Esophagus squamous epithelium (tissue), 5 donors: ENCODE data around the gene TXNRD1. TPM values are rescaled to one million over a fixed set of nuclear protein-coding genes. Genes with fewer than 3 reads are reported as not detected.
"Not testable (repeated sequence)": the region's sequence is repeated elsewhere in the genome, so short reads cannot be mapped to it uniquely, and the experiment has no call there.

Source experiments
- DNase-seq: peaks from one replicate; lab custom pipeline; 2025; lab: John Stamatoyannopoulos, UW
- H3K27ac ChIP-seq, 4 donors: fragments of 200-600 bp; sonication (generic); one replicate each; pipeline ENCODE4 v1.5.1; 2016 to 2019; ENCODE audit warnings: mild to moderate bottlenecking in 1 of 4
- H3K27me3 ChIP-seq, 4 donors: fragments of 200-600 bp; sonication (generic); 1 replicate in 3 of 4; 2 replicates in 1 of 4; pipeline versions ENCODE4 v1.5.1 to v1.6.0; 2017 to 2021; ENCODE audit warnings: antibody characterized with exemption in 1 of 4
- H3K36me3 ChIP-seq, 3 donors: fragments of 200-600 bp; sonication (generic); one replicate each; pipeline ENCODE4 v1.5.1; 2016 to 2019
- H3K4me1 ChIP-seq, 3 donors: fragments of 200-600 bp; sonication (generic); one replicate each; pipeline ENCODE4 v1.5.1; 2017 to 2019
- H3K4me3 ChIP-seq, 4 donors: fragments of 200-600 bp; sonication (generic); 1 replicate in 3 of 4; 2 replicates in 1 of 4; pipeline ENCODE4 v1.5.1; 2016 to 2019; ENCODE audit warnings: mild to moderate bottlenecking in 2 of 4, moderate library complexity in 1 of 4
- H3K9me3 ChIP-seq, 3 donors: fragments of 200-600 bp; sonication (generic); one replicate each; pipeline ENCODE4 v1.5.1; 2016 to 2019
- POLR2A ChIP-seq, 4 donors: fragments of 450-650 bp; IDR thresholded peaks; one replicate each; pipeline ENCODE4 v1.6.1; 2017; ENCODE audit warnings: antibody characterized with exemption in 4 of 4, mild to moderate bottlenecking in 4 of 4, moderate library complexity in 3 of 4
- WGBS, 2 donors: methylation state at CpG; one replicate each; pipeline ENCODE4 v1.1.5; 2018; 5-methylcytosine and 5-hydroxymethylcytosine counted together
- intact Hi-C: fragments of 100-400 bp; cut with DNase I; formaldehyde crosslinking; loops from one replicate; pipeline ENCODE4 v1.15.0; 2022
- total RNA-seq, 4 donors: library from RNA; depleted of rRNA; stranded (reverse); fragments of >200 nt; gene quantifications; one replicate each; pipeline ENCODE4 v1.1.0, GENCODE V29; 2016
- TF ChIP-seq, protein P1 (sequence below), 6 experiments: fragments of 450-650 bp in 4 of 6; fragments of 200-600 bp in 2 of 6; sonication (generic) in 2 of 6; IDR thresholded peaks; one replicate each; pipeline ENCODE4 v1.5.1; 2016 to 2019; ENCODE audit warnings: antibody characterized with exemption in 6 of 6, mild to moderate bottlenecking in 4 of 6, moderate library complexity in 4 of 6
- donor health status: DM: yes; HTN: yes; CAD: no.

Gene TXNRD1
- total RNA-seq, 4 donors from 2014 or later = 40.6 to 125 (median 82.0) TPM

DNA sequence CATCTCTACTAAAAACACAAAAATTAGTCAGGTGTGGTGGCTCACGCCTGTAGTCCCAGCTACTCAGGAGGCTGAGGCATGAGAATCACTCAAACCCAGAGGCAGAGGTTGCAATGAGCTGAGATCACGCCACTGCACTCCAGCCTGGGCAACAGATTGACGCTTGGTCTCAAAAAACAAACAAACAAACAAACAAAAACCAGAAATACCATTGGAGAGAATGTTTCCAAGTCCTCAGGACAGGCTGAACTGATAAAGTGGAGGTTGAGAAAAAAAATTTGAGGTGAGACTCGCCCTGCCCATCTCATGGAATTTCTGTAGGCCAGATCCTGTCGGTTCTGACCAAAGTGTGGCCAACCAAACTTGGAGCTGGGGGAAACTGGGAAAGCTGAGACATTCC is 47.0 kb upstream of the TXNRD1 start:
- WGBS, 2 donors = 81 to 82% methylated on average over 5 of the region's 5 CpGs
- Histone ChIP-seq H3K27me3 (no peaks in the 10 kb centered on the region), H3K4me1 (no peaks in the 10 kb centered on the region), H3K4me3 (no peak overlapping the region), H3K36me3 (no peaks in the 10 kb centered on the region), H3K9me3 (no peaks in the 10 kb centered on the region), H3K27ac (no peak overlapping the region)
- DNase-seq = no peak
- no peak for TF ChIP-seq POLR2A (IDR thresholded peaks at IDR 0.05)
- TF ChIP-seq, protein P1, sequence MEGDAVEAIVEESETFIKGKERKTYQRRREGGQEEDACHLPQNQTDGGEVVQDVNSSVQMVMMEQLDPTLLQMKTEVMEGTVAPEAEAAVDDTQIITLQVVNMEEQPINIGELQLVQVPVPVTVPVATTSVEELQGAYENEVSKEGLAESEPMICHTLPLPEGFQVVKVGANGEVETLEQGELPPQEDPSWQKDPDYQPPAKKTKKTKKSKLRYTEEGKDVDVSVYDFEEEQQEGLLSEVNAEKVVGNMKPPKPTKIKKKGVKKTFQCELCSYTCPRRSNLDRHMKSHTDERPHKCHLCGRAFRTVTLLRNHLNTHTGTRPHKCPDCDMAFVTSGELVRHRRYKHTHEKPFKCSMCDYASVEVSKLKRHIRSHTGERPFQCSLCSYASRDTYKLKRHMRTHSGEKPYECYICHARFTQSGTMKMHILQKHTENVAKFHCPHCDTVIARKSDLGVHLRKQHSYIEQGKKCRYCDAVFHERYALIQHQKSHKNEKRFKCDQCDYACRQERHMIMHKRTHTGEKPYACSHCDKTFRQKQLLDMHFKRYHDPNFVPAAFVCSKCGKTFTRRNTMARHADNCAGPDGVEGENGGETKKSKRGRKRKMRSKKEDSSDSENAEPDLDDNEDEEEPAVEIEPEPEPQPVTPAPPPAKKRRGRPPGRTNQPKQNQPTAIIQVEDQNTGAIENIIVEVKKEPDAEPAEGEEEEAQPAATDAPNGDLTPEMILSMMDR (IDR thresholded peaks at IDR 0.05) = no peak
- intact Hi-C loops = no loop called here

DNA sequence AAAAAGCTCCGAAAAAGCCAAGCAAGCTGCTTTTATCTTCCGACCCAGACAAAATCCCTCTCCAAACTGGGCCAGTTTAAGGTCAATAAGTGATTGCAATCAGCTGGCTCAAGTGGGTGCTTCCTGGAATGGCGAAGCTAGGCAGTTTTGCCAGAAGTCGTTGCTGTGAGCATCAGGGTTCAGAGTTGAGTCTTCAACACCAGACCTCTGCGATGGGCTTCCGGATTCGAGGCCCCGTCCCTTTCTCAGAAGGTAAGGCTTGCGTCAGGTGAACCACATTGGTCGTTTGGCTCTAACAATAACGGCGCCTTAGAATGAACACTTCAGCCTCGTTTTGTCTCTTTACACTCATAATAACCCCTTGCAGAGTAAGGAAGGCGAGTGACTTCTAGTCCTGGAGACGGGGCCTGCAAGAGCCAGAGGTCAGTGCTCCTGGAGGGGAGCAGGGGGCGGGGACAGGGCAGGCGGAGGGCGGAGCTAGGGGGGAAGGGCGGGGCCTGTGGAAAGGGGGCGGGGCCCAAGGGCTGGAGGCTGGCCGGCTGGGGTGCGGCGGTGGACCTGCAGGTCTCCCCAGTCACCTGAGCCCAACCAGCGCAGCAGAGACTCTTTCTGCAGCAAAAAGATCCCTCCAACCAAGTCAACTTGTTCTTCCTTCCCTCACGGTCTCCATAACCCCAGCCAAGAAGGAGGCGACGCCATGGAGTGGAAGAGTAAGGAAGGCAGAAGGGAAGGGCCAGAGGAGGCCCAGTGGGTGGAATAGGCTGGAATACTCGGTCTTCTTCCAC is 43.6 kb upstream of the TXNRD1 start:
- Histone ChIP-seq H3K9me3 (no peaks in the 10 kb centered on the region), H3K4me3 (no peak overlapping the region), H3K27me3 (no peaks in the 10 kb centered on the region), H3K36me3 (no peaks in the 10 kb centered on the region), H3K27ac (no peak overlapping the region), H3K4me1 (peaks cover 0 to 4% (median 2%) of the 10 kb centered on the region in 3 donors)
- WGBS, 2 donors = 71 to 89% methylated on average over 12 to 17 of the region's 28 CpGs
- intact Hi-C loops = no loop called here
- DNase-seq = no peak
- TF ChIP-seq, protein P1 (IDR thresholded peaks at IDR 0.05) = no peak
- no peak for TF ChIP-seq POLR2A (IDR thresholded peaks at IDR 0.05)

DNA sequence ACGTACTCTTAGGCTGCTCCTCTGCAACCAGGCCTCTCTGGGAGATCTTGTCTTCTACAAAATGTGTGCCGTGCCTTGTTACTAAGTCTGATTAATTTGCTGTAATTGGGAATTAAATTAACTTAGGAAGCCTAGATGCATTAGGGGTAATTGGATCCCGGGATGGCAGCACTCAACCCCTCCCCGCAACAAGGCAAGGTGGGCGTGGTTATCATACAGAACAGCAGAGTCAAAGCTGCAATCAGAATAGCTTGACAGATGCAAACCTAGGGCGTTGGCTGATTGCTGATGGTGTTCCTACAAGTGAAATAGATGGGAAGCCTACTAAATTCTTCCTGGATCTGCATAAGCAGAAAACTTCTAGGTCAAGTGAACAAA is 43.0 kb upstream of the TXNRD1 start:
- no peak for TF ChIP-seq POLR2A (IDR thresholded peaks at IDR 0.05)
- 85 to 98% methylated on average over 4 to 6 of the region's 6 CpGs for WGBS, 2 donors
- H3K4me3 ChIP-seq = no peak overlapping the region

DNA sequence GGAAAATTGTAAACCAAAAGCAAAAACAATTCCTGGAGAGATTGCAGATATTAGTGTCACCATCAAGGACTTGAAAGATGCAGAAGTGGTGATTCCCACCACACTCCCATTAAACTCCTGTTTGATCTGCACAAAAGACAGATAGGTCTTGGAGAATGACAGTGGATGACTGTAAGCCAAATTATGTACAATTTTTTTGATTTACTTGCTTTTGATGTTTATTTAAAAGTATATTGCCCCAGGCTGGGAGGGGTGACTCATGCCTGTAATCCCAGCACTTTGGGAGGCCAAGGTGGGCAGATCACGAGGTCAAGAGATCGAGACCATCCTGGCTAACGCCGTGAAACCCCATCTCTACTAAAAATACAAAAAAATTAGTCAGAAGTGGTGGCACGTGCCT is 41.8 kb upstream of the TXNRD1 start:
- H3K36me3 ChIP-seq, DNase-seq, intact Hi-C loops, H3K27me3 ChIP-seq, H3K4me3 ChIP-seq, H3K9me3 ChIP-seq, H3K27ac ChIP-seq: not testable (repeated sequence)
- peaks cover 0 to 22% (median 15%) of the 10 kb centered on the region in 3 donors for H3K4me1 ChIP-seq
- 75 to 78% methylated on average over 5 of the region's 5 CpGs for WGBS, 2 donors

More for the DNA sequence above, 43.0 kb upstream of the TXNRD1 start:
- Histone ChIP-seq H3K4me1 (peaks cover 0 to 10% (median 6%) of the 10 kb centered on the region in 3 donors), H3K27ac (no peak overlapping the region), H3K36me3 (no peaks in the 10 kb centered on the region), H3K9me3 (no peaks in the 10 kb centered on the region), H3K27me3 (no peaks in the 10 kb centered on the region)
- intact Hi-C loops = no loop called here
- no peak for DNase-seq

DNA sequence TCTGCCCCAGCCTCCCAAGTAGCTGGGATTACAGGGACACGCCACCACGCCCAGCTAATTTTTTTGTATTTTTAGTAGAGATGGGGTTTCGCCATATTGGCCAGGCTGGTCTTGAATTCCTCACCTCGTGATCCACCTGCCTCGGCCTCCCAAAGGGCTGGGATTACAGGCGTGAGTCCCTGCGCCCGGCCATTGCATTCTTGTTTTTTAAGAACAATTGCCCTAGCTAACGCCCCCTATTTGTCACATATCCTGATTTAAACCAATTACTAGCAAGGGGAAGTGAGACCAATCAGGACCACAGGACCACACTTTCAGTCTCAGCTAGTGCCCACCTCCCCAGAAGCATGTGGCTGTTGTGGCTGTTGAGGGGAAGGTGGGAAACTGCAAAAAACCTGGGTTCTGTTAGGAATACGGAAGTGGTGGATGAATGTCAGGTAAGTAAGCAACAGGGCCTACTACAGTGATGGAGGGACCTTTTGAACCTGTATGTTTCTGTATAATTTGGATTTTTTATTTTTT is 39.8 kb upstream of the TXNRD1 start:
- 79% methylated on average over 10 of the region's 10 CpGs for WGBS, 2 donors
- TF ChIP-seq, protein P1 (IDR thresholded peaks at IDR 0.05) = no peak
- TF ChIP-seq POLR2A (IDR thresholded peaks at IDR 0.05) = no peak
- peaks cover 0 to 34% (median 17%) of the 10 kb centered on the region in 3 donors for H3K4me1 ChIP-seq
- no peak overlapping the region for H3K4me3 ChIP-seq
- no peaks in the 10 kb centered on the region for H3K9me3 ChIP-seq
- intact Hi-C loops = no loop called here
- no peaks in the 10 kb centered on the region for H3K27me3 ChIP-seq
- H3K36me3 ChIP-seq = no peaks in the 10 kb centered on the region
- peak overlapping the region in 1 of 4 donors; percentile 80 for H3K27ac ChIP-seq
- DNase-seq = no peak

DNA sequence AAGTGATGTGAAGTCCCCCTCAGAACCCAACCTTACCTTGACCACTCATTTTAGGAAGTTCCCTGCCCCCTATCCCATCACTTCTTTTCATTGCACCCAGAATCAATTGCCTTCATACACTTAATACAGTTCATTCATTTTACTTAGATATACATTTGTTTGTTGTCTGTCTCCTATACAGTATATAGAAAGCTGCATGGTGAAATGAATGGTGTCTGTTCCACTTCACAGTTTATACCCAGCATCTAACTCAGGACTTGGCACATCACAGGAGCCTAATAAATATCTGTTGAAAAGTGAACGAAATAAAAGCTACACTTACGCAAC is 38.3 kb upstream of the TXNRD1 start:
- Histone ChIP-seq H3K4me1 (peaks cover 0 to 49% (median 22%) of the 10 kb centered on the region in 3 donors), H3K36me3 (no peaks in the 10 kb centered on the region), H3K27ac (peak overlapping the region in 3 of 4 donors; percentile 68 to 83 (median 80)), H3K27me3 (no peaks in the 10 kb centered on the region), H3K4me3 (no peak overlapping the region), H3K9me3 (no peaks in the 10 kb centered on the region)
- intact Hi-C loops = no loop called here
- no peak for TF ChIP-seq POLR2A (IDR thresholded peaks at IDR 0.05)
- TF ChIP-seq, protein P1 (IDR thresholded peaks at IDR 0.05) = no peak
- 27 to 36% methylated on average over 2 of the region's 2 CpGs for WGBS, 2 donors
- no peak for DNase-seq
